HG02610 (cell line): ENCODE measurements around the gene SLX4.

Experiments used
- ATAC-seq: cut with Tn5 transposase; IDR thresholded peaks from one replicate; pipeline ENCODE4 v1.9.1; 2021; ENCODE audit warnings: mild to moderate bottlenecking, moderate library complexity; ENCODE audit not compliant: unreplicated experiment

Gene SLX4

DNA sequence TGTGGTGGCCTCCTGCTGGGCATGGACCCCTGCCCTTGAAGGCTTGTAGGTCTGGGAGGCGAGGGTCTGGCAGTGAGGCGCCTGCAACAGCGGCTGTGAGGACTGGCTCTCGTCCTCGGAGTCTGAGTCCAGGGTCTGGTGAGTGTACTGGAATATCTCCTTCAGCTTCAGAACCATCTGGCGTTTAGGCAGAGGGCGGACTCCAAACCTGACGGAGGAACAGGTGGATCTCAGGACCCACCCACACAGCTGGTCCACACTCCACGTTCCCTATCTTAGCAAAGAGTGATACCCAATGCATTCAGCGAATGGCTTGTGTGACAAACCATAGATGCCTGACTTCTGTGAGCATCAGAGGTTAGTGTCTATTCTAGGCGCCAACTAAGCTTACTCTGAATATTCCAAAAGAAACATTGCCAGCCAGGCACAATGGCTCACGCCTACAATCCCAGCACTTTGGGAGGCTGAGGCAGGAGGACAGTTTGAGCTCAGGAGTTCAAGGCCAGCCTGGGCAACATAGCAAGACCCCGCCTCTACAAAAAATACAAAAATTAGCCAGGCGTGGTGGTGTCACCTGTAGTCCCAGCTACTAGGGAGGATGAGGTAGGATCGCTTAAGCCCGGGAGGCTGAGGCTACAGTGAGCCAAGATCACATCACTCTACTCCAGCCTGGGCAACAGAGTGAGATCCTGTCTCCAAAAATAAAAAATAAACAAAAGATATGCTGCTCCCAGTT, 27.9 kb downstream of the SLX4 start:
- no peak for ATAC-seq

DNA sequence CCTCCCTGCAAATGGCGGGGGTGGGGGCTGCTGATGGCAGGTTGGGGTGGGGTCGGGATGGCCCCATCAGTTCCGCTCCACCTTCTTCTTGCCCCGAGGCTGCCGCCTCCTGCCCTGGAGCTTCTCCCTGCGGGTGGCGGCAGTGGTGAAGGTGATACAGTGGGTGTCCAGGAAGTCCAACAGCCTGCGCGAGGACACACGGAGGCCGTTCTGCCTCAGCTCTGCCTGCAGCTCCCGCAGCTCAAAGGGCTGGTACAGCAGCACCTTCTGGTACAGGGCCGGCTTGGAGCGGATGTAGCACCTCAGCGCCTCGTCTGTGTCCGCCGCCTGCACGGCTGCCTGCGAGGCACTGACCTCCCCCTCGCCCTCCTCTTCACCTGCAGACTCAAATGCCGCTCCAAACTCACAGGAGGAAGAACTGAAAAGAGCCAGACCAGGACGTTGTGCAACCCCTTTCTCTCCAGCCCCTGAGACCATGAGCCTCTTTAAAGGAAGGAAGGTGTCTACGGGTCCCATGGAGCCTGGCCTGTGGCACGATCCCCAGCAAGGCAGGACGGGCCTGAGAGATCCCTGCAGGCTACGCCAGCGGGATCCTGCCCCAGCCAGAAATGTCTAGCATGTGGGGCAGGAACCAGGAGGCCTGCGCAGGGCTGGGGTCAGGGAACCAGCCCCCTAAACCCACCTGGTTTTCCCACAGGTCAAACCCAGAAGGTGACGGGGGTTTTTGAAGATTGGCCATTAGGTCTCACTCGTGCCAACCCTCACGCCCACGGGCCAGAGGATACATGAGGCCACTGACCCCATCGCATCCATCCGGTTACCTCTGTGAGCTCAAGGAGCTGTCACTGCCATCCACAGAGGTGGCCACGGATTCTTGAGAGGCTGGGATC, 28.9 kb downstream of the SLX4 start:
- no peak for ATAC-seq

DNA sequence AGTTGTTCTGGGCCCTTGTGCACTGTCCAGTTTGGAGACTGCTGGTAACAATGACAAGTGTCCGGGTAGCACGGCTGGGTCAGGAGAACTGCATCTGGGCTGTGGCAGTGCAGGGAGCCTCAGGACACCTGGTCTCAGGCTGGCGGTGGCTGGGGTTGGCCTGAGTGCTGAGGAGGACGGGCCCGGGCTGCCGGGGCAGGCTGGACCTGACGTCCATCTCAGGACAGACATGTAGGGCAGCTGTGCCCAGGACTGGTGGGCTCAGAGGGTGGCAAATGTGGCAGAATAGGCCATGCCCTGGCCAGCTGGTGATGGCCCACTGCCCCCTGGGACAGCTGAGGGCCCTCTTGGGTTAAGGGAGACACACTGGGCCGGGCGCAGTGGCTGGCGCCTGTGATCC, 30.0 kb downstream of the SLX4 start:
- no peak for ATAC-seq

DNA sequence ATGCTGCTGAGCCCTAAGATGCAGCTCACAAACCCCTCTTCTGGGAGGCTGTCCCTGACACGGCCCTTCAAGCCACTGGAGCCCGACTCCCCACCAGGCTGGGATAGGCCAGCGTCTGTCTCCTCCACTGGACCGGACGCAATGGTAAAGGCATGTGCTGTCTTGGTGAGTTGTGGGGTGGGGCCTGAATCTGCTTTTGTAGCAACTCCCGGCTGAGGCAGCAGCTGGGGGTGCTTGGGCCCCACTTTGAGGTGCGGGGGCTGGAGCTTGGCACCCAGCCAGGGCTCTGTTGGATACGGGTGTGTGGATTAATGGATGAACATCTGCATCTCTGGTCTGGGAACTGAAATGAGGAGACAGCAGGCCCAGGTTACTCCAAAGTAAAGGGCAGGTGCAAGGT, 30.7 kb downstream of the SLX4 start:
- ATAC-seq = no peak

DNA sequence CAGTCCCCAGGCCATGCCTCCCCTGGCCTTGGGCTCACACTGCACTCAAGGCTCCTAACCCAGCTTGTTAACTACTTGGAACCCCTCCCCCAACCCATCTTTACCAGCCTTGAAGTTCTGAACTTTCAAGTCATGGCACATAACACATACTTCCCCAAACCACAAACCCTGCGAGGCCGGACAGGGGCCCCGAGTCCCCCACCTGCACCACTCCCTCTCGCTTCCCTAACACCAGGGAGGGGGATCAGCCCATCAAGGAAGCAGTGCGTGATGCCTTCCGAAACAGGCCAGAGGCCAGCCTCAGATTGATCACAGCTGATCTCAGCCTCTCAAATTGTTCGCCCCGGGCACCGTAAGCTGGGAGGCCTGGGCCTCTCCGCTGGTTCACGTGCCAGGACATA, 31.2 kb downstream of the SLX4 start:
- no peak for ATAC-seq

DNA sequence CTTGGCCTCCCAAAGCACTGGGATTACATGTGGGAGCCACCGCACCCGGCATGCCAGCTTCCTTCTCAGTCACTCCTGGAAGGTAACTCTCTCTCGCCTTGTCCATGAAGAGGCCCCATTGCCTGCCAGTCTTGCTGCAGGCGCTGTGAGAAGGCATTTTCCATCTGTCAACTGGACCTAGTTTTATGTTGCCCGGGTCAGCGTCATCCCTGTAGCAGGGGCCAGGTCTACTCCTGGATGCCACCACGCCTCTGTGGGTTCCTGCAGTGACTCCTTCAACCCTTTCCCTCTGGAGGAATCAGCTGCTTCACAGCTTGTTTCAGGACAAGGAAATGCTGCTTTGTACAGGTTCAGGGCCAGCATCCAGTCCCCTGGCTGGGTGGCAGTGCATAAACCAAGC, 31.6 kb downstream of the SLX4 start:
- no peak for ATAC-seq

DNA sequence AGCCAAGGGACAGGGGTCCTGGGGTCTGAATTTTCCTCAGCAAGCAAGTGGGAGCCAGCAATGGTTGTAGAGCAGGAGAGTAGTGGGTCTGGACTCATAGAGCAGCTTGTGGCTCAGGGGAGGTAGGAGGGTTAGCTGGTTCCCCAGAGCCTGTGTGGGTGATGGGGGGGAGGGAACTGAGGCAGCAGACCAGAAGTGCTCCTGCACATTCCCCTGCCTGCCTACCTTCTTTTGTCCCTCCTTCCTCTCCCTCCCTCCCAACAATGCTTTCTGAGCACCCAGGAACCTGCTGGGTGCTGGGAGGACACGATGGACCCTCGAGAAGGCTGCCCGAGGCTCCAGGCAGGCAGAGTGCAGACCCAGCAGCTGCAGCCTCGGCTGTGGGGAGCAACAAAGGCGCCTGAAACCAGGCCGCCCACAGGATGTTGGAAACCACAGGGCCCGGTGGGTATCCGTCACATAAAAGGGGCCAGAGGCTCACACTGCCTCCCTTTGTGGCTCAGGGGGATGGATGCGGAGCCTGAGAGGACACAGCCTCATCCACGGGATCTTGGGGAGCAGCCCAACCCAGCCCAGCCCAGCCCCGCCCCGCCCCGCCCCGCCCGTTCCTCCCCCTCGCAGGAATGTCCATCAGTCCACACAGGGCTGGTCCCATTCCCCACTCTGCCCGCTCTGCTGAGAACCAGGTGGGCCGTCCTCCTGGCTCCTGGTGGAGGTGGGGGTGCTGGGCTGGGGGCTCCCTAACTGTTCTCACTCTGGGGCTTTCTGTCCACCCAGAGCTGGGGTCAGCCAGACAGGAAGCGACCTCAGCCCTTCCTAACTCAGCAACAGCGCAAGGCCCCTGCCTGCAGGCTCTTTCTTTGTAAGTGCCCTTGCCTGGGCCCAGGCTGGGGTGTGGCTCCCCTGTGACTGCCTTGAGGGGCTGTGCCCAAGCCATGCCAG, 32.5 kb downstream of the SLX4 start:
- peak; percentile 55 for ATAC-seq

DNA sequence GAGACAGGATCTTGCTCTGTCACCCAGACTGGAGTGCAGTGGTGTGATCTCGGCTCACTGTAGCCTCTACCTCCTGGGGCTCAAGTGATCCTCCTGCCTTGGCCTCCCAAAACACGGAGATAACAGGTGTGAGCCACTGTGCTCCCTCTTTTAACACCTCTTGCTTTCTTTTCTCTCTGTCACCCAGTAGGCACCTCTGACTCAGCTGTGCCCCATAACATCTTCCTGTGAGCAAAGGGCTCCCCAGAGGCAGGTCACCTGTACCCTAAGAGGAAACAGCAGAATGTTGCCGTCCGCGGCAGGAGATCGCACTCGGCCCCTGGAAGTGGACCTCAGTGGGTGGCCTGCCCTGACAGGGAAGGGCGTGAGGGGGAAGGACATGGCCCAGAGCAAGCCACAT, 33.3 kb downstream of the SLX4 start:
- ATAC-seq = no peak

DNA sequence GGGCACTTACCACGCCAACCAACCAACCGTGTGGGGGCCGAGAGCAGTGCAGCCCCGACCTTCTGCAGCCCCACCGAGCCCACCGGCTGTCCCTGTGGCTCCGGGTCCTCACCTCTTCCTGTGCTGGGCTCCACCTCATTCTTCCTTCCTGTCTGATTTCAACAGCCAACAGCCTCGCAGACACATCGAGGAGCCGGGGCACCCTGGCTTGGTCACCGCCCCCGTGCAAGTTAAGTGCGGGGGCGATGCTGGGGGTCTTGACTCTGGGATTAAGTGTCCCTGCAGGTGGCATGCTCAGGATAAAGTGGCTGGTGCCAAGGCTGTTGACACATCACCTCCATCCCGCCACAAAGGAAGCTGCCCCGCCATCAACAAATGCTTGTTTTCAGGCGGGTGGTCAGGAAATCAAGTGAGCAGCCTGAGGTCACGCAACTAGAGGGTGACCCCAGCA, 34.1 kb downstream of the SLX4 start, which contains the start of gene NLRC3:
Gene NLRC3 (minus strand): TSS at position 102 of the 451 bp plus-strand sequence. CDS start 12,367 bp downstream, outside the sequence.
- peak; percentile 32 for ATAC-seq

DNA sequence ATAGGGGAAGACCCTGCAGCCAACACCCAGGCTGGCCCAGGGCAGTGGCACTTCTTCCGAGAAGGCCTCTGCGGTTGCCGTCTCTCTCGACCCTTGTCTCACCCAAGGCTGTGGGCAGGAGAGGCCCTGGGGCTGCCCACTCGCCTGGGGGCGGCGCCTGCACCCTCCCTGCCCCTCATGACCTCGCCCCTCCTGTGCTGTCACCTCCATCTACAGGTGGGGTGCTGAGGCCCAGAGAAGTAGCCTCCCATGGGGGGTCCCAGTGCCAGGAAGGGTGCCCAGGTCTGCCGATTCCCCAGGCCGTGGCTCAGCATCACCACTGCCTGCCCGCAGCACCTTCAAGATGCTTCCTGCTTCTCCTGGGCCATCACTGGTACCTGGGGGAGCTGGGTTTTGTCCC, 35.2 kb downstream of the SLX4 start:
- ATAC-seq = no peak

DNA sequence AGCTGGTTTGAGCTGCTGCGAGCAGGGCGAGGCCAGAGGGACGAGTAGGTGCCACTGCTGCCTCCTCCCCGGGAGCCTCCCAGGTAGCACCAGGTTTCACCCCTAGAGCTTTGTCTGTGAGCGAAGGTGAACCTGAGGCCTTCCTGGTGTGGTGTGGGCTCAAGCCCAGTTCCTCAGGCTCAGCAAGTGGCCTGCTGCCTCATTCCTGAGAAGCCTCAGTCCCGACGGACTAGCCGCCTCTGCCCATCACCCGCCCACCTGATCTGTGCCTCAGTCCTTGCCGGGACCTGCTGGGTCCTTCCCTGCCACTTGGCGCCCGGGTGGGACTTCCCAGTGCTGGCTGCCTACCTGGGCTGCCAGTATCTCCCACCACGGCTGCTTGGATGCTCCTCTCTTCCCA, 35.9 kb downstream of the SLX4 start:
- ATAC-seq = no peak

DNA sequence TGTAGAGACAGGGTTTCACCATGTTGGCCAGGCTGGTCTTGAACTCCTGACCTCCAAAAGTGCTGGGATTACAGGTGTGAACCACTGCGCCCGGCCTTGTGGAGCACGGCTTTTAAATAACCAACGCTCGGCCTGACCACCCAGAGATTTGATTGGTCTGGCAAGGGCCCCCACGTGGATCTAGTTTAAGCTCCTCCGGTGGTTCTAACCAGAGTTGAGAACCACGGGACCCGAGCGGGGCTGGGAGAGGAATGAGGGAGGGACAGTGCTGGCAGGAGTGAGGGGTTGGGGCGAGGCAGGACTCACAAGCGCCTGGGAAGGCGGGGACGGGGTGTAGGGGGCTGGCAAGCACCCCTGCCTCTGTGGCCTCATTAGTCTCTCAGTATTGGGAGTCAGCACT, 37.2 kb downstream of the SLX4 start:
- no peak for ATAC-seq

DNA sequence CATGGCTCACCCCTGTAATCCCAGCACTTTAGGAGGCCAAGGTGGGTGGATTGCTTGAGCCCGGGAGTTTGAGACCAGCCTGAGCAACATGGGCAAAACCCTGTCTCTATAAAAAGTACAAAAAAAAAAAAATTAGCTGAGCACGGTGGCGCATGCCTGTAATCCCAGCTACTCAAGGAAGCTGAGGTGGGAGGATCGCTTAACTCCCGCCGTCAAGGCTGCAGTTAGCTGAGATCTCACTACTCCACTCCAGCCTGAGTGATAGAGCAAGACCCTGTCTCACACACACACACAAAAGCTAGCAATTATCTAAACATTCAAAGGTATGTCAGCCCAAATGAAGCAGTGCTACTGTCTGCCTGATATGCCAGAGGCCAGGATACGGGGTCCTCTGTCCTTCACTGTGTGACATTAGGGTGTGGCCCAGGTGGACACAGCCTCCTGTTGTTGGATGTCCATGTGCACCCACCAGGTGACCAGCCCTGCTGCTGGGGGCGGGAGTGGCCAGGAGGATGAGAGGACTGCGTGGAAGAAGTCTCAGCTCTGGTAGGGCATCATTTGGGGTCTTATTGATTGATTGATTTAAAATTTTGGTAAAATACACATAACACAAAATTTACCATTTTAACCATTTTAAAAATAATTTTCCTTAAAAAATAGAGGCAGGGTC, 38.1 kb downstream of the SLX4 start:
- ATAC-seq = no peak

DNA sequence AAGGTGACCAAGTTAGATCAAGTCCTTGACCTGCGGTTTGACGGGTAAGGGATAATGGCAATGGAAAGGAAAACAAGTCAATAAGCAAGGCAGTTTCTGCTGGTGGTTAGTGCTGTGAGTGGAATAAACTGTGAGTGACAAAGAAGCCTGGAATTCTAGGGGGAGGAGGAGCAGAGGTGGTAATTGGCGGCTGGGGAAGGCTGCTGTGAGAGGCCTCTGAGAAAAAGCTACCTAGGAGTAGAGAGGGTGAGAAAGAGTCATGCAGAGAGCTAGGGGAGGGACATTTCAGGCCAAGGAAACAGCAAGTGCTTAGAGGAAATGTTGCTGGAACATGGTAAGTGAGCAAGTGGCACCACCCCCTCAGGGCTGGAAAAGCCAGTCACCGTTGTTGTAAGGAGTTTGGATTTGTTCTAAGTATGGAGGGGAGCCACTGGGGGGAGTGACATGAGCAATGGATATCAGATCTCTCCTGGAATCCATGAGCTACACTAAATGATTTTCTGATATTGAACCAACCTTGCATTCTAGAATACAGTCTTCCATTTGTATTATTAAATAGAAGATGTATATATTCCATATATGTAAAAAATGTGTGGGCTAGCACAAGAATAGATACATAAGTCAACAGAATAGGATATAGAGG, 40.9 kb downstream of the SLX4 start:
- no peak for ATAC-seq

DNA sequence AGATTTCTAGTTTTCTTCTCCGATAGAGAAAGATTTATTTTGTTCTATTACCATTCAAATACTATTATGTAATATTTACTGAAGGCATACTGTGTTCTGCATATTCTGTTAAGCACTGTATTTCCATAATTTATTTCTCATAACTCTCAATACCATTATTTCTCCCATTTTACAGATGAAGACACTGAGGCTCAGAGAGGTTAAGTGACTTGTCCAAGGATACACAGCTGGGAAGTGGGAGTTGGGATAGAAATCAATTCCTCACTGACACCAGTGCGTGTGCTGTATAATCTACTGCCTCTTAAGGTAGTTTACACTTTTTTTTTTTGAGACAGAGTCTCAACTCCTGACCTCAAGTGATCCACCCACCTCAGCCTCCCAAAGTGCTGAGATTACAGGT, 41.6 kb downstream of the SLX4 start:
- ATAC-seq = no peak

DNA sequence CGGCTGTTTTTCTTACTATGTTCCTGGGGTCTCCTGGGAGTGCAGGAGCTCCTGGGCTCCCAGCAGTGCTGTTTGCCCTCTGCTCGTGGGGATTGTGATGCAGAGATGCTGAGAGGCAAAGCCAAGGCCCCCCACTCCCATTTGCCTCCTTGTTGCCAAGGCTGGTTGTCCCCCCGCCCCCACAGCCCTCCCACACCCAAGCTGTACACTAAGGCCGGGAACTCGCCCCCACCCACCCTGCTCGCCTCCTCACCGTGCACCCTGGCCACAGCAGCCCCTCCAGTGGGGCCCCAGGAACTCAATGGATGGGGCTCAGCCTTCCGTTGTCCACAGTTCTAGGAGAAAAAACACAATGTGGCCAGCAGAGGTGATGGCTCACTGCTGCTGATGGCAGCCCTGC, 44.4 kb downstream of the SLX4 start:
- ATAC-seq = no peak

DNA sequence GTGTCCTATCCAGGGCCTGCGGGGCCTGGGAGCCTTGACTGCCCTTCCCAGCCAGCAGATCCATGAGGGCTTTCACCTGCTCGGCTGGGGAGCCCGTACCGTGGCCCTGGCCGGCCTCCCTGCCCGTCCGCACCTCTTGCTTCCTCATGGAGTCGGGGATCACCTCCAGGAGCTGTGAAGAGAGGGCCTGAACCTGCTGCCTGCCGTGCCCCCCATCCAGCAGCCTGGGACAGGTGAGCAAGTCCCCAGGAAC, 46.6 kb downstream of the SLX4 start:
- ATAC-seq = no peak

DNA sequence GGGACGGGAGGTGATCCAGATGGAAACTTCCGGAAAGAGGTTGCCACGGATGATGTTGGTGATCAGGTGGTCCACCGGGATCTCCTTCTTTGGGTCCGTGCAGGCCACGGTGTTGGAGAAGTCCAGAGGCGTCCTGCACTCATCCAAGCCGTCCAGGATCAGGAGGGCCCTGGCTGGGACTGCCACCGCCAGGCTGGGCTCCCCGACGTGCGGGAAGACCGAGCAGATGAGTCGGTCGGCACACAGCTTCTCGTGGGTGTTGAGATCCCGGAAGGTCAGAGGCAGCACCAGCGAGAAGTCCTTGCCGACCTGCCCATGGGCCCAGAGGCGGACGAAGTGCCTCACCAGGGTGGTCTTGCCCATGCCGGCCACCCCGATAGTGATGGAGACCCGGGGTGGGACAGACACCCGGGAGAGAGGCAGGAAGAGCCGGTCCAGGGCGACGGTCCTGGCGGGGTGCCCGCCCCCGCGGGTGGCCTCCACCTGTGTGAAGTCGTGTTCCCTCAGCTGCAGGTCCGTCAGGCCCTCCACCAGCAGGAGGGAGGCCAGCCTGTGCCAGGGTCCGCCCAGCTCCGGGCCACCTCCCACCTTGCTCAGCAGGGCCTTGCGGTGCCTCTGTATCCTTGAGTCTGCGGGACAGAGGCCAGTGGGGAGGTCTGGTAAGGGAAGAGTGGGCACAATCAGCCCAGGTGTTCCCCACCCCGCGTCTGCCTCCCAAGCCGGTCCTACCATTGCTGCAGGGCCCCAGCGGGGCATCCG, 47.1 kb downstream of the SLX4 start:
- no peak for ATAC-seq

DNA sequence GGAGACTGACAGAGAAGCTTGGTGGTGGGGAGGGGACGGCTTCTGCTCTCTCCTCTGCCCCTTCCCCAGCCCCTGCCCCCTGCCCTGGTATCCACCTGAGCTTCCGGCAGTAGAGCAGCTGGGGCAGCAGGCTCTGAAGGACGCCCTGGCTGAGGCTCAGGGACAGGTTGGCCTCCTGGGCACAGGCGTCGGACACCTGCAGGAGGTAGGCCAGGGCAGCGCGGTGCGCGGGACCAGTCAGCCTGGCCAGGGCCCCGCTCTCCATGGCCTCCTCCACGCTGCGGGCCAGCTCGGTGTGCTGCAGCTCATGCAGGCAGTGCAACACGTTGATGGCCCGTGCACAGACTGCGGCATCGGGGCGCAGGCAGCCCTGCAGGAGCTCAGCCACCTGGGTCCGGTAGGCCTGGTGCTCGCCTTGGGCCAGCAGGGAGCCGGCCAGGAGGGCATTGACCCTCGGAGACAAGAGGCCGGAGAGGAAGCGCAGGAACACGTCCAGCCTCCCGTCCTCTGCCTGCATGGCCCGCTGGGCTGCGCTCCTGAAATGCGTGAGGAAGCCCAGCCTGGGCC, 48.4 kb downstream of the SLX4 start:
- ATAC-seq = no peak
